MCF 10A (cell line): Measurements from ENCODE around the gene DNAL1. TPM values are rescaled to one million over a fixed set of nuclear protein-coding genes. Genes with fewer than 3 reads are reported as not detected.
"Not testable (repeated sequence)": the region's sequence is repeated elsewhere in the genome, so short reads cannot be mapped to it uniquely, and the experiment has no call there.

Source experiments
- BruUV-seq: library from RNA; stranded (reverse); fragments of 400-500 nt; replicated peaks from 2 replicates; lab custom pipeline; 2021; lab: Mats Ljungman, UMichigan
- CTCF ChIA-PET: fragments of 300-600 bp; sonication (Branson Sonifier 250); formaldehyde crosslinking; extraction: SDS; loops from one replicate; lab custom pipeline; 2021; ENCODE audit warnings: antibody characterized with exemption, inconsistent platforms; lab: Yijun Ruan, JAX
- POLR2A ChIA-PET: fragments of 300-600, 350-650 bp; sonication (Branson Sonifier 250); formaldehyde crosslinking; extraction: SDS; loops from one replicate; lab custom pipeline; 2020; ENCODE audit warnings: antibody characterized with exemption, inconsistent platforms; lab: Yijun Ruan, JAX
- DNase-seq: peaks from one replicate; pipeline ENCODE4 v3.0.0-alpha.2; 2018; ENCODE audit not compliant: unreplicated experiment
- H3K27ac Mint-ChIP-seq: one replicate; pipeline ENCODE4 v1.8.0; 2022; ENCODE audit warnings: mild to moderate bottlenecking, low read depth, mixed read lengths; ENCODE audit not compliant: unreplicated experiment
- H3K27me3 Mint-ChIP-seq: one replicate; pipeline ENCODE4 v1.8.0; 2022; ENCODE audit warnings: mixed read lengths; ENCODE audit not compliant: insufficient read depth, unreplicated experiment
- H3K36me3 Mint-ChIP-seq: one replicate; pipeline ENCODE4 v1.8.0; 2022; ENCODE audit warnings: mild to moderate bottlenecking, moderate library complexity, mixed read lengths; ENCODE audit not compliant: insufficient read depth, unreplicated experiment
- H3K4me1 Mint-ChIP-seq: one replicate; pipeline ENCODE4 v1.8.0; 2022; ENCODE audit warnings: mixed read lengths; ENCODE audit not compliant: insufficient read depth, unreplicated experiment
- H3K4me3 Mint-ChIP-seq: one replicate; pipeline ENCODE4 v1.8.0; 2022; ENCODE audit warnings: mild to moderate bottlenecking, moderate library complexity, mixed read lengths; ENCODE audit not compliant: unreplicated experiment
- H3K9me3 Mint-ChIP-seq: one replicate; pipeline ENCODE4 v1.8.0; 2022; ENCODE audit warnings: mixed read lengths; ENCODE audit not compliant: unreplicated experiment
- intact Hi-C: fragments of 100-400 bp; cut with micrococcal nuclease; formaldehyde crosslinking; loops from 2 replicates; pipeline ENCODE4 v1.14.1; 2022
- total RNA-seq: library from RNA; stranded (reverse); gene quantifications from 2 replicates; pipeline ENCODE4 v1.2.3, GENCODE V29; 2022
- TF ChIP-seq, protein P1 (sequence below): fragments of 200-600 bp; IDR thresholded peaks from one replicate; pipeline ENCODE4 v1.8.0; 2022; ENCODE audit warnings: antibody characterized with exemption, mild to moderate bottlenecking; ENCODE audit not compliant: unreplicated experiment

The DNAL1 gene
- total RNA-seq, 1 experiment from 2014 or later: 18.5 TPM

DNA sequence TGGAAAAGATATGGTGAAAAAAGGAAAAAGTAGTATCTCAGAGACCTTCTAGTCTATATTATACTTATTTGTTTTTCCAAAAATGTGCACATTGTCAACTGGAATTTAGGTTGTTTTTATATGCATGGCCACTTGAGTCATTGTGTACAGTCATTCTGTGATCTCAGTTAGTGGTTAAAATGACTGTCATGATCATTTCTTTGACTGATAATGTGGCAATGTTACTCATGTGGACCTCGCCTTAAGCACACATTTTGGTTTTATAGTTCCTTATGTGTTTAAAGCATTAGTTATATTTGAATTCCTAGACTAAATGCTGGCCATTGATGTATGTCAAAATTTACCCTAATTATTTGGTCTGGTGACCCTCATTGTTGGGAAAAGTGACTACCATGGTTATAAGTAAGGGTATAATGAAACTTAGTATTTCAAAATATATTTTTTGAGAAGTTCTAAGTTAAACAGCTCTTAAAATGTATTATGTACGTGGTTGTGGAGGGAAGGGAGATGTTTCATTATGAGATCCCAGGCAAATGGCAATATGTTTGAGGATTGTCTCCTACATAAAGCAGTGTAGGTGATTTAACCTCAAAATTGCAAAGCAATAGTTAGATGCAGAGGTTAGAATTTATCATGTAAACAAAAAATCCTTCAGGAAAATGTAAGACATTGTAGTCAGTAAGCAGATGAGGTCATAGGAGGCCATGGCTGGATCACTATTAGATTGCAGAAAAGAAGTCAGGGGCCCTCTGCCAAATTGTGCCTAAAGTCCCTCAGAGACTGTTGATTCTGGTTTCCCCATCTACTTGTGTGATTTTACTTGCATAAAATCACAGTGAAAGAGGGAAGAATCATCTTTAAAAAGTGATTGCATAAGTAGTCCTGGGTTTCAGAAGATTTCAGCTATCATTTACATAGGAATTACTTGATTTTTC, 51.9 kb downstream of the DNAL1 start:
- Mint-ChIP-seq H3K4me1 (peaks cover 11% of the 10 kb centered on the region), H3K27me3 (no peaks in the 10 kb centered on the region), H3K36me3 (peaks cover 28% of the 10 kb centered on the region), H3K9me3 (no peaks in the 10 kb centered on the region), H3K4me3 (no peak overlapping the region), H3K27ac (no peak overlapping the region)
- TF ChIP-seq, protein P1, sequence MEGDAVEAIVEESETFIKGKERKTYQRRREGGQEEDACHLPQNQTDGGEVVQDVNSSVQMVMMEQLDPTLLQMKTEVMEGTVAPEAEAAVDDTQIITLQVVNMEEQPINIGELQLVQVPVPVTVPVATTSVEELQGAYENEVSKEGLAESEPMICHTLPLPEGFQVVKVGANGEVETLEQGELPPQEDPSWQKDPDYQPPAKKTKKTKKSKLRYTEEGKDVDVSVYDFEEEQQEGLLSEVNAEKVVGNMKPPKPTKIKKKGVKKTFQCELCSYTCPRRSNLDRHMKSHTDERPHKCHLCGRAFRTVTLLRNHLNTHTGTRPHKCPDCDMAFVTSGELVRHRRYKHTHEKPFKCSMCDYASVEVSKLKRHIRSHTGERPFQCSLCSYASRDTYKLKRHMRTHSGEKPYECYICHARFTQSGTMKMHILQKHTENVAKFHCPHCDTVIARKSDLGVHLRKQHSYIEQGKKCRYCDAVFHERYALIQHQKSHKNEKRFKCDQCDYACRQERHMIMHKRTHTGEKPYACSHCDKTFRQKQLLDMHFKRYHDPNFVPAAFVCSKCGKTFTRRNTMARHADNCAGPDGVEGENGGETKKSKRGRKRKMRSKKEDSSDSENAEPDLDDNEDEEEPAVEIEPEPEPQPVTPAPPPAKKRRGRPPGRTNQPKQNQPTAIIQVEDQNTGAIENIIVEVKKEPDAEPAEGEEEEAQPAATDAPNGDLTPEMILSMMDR: no peak
- peak; percentile 42 for DNase-seq
- intact Hi-C loops: no loop called here
- no TSS peak for BruUV-seq
- ChIA-PET POLR2A (interaction anchor here (0.9 to 1.2 kb wide), 2 partner anchors 15 to 16 kb away, joined by 3 read pairs; no protein-coding TSS in a partner anchor), CTCF (no interaction called here)

DNA sequence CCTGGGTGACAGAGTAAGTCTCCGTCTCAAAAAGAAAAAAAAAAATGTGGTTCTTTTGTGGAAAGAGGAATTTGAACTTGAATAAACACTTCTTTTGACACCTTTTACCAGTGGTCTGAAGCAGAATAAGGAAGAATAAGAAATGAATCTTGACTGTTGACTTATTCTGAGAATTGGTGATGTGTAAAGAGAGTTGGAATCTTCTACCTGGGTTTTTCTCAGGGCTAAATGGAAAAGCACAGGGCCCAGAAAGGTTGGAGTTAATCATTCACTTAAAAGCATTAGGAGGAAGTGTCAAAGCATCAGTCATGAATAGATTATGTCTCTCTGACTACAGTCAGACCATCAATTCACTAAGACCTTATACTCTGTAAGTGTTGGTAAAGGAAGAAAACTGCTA, 55.5 kb downstream of the DNAL1 start:
- Mint-ChIP-seq H3K9me3 (no peaks in the 10 kb centered on the region), H3K4me3 (no peak overlapping the region), H3K27ac (no peak overlapping the region), H3K36me3 (peaks cover 26% of the 10 kb centered on the region), H3K4me1 (peaks cover 21% of the 10 kb centered on the region), H3K27me3 (no peaks in the 10 kb centered on the region)
- intact Hi-C loops: no loop called here
- BruUV-seq: no TSS peak
- ChIA-PET POLR2A (no interaction called here), CTCF (no interaction called here)
- no peak for DNase-seq
- TF ChIP-seq, protein P1: no peak

DNA sequence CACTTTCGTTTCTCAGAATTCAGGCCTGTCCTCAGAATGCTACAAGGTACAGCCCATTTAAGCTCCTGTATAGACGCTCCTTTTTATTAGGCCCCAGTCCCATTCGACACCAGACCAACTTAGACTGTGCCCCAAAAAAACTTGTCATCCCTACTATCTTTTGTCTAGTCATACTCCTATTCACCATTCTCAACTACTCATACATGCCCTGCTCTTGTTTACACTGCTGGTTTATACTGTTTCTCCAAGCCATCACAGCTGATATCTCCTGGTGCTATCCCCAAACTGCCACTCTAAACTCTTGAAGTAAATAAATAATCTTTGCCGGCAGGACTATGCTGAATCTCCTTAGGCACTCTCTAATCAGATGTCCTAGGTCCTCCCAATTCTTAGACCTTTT, 63.3 kb downstream of the DNAL1 start:
- DNase-seq, H3K27ac Mint-ChIP-seq, intact Hi-C loops, POLR2A ChIA-PET, H3K27me3 Mint-ChIP-seq, CTCF ChIA-PET, H3K9me3 Mint-ChIP-seq, H3K4me3 Mint-ChIP-seq, BruUV-seq: not testable (repeated sequence)
- Mint-ChIP-seq H3K36me3 (peaks cover 18% of the 10 kb centered on the region), H3K4me1 (peaks cover 33% of the 10 kb centered on the region)

DNA sequence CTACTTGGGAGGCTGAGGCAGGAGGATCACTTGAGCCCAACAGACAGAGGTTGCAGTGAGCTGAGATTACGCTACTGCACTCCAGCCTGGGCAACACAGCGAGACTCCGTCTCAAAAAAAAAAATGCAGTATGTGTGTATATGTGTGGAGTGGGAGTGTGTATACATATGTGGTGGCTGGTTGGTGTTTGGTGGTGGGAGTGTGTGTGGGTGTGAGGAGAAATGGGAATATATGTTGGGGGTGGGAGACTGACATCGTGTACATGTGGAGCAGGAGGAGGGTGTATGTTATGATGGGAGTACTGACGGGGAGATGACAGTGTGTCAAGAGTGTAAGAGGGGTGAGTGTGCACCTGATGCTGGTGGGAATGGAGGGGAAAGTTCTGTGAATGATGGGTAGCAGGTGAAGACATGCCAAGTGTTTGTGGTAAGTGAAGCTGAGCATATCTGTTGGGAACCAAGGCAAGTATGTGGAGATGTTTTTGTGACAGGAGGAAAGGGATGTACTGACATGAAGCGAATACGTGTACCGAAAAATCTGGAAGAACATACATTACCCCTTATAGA, 65.2 kb downstream of the DNAL1 start:
- Mint-ChIP-seq H3K4me3 (no peak overlapping the region), H3K27ac (no peak overlapping the region), H3K4me1 (peaks cover 30% of the 10 kb centered on the region), H3K36me3 (peaks cover 35% of the 10 kb centered on the region), H3K27me3 (no peaks in the 10 kb centered on the region), H3K9me3 (no peaks in the 10 kb centered on the region)
- DNase-seq: no peak
- ChIA-PET POLR2A (interaction anchor here (0.5 to 2.0 kb wide), 6 partner anchors 9 to 322 kb away, joined by 3 to 11 read pairs (median 4); partner anchors contain the start of genes PTGR2 and ZNF410), CTCF (interaction anchor here (0.6 kb wide), 2 partner anchors 159 to 235 kb away, joined by 3 read pairs; no protein-coding TSS in a partner anchor)
- TF ChIP-seq, protein P1: no peak
- BruUV-seq: no TSS peak
- intact Hi-C loops: loop anchor here (5.0 kb wide), 2 partner anchors 48 to 68 kb away; partner anchors contain the start of gene DNAL1
